Neuronal stem cell (in vitro differentiated cells): ENCODE results near the gene SP140.
"Not testable (repeated sequence)": the region's sequence is repeated elsewhere in the genome, so short reads cannot be mapped to it uniquely, and the experiment has no call there.

Experiments used
- DNase-seq: peaks from one replicate; pipeline ENCODE4 v3.0.0-alpha.2; 2013; ENCODE audit warnings: low spot score
- H2AFZ ChIP-seq: one replicate; pipeline ENCODE4 v1.6.1; 2013; ENCODE audit warnings: mild to moderate bottlenecking, low read length, inconsistent platforms
- H2AK5ac ChIP-seq: 2 replicates; pipeline ENCODE4 v1.6.1; 2013; ENCODE audit warnings: low read depth, mild to moderate bottlenecking, inconsistent platforms, low read length, moderate library complexity, mixed read lengths
- H2BK120ac ChIP-seq: 2 replicates; pipeline ENCODE4 v1.6.1; 2013; ENCODE audit warnings: low read depth, mild to moderate bottlenecking, inconsistent platforms, low read length, moderate library complexity, mixed read lengths
- H2BK12ac ChIP-seq: one replicate; pipeline ENCODE4 v1.6.1; 2013; ENCODE audit warnings: low read length, inconsistent platforms
- H2BK15ac ChIP-seq: 2 replicates; pipeline ENCODE4 v1.6.1; 2013; ENCODE audit warnings: mild to moderate bottlenecking, low read length, inconsistent platforms, mixed read lengths
- H2BK5ac ChIP-seq: one replicate; pipeline ENCODE4 v1.6.1; 2013; ENCODE audit warnings: inconsistent platforms, mild to moderate bottlenecking, low read length, moderate library complexity
- H3K14ac ChIP-seq: one replicate; pipeline ENCODE4 v1.6.1; 2013; ENCODE audit warnings: low read length, inconsistent platforms
- H3K18ac ChIP-seq: 2 replicates; pipeline ENCODE4 v1.6.1; 2013; ENCODE audit warnings: low read length, inconsistent platforms
- H3K23ac ChIP-seq: 2 replicates; pipeline ENCODE4 v1.6.1; 2013; ENCODE audit warnings: low read depth, mild to moderate bottlenecking, mixed read lengths, low read length, inconsistent platforms; ENCODE audit not compliant: poor library complexity
- H3K27ac ChIP-seq: replicated peaks from 3 replicates; pipeline ENCODE4 v1.5.1; 2013; ENCODE audit warnings: low read length, inconsistent platforms
- H3K27me3 ChIP-seq, 3 experiments: 2 replicates each; pipeline ENCODE4 v1.6.1; 2013; ENCODE audit warnings: low read length in 3 of 3, mild to moderate bottlenecking in 2 of 3, inconsistent platforms in 1 of 3, low read depth in 1 of 3, mixed read lengths in 1 of 3, moderate library complexity in 1 of 3; ENCODE audit not compliant: control insufficient read depth in 3 of 3, insufficient read depth in 3 of 3
- H3K36me3 ChIP-seq, 2 donors: replicated peaks in 1 of 2; 2 replicates each; pipeline ENCODE4 v1.6.1; 2013; ENCODE audit warnings: low read length in 2 of 2; ENCODE audit not compliant: control insufficient read depth in 2 of 2, insufficient read depth in 2 of 2
- H3K4ac ChIP-seq: 2 replicates; pipeline ENCODE4 v1.6.1; 2013; ENCODE audit warnings: inconsistent platforms, mild to moderate bottlenecking, low read length, moderate library complexity
- H3K4me1 ChIP-seq, 2 donors: 1 replicate in 1 of 2; 2 replicates in 1 of 2; pipeline ENCODE4 v1.6.1; 2013; ENCODE audit warnings: low read length in 2 of 2, low read depth in 1 of 2; ENCODE audit not compliant: control insufficient read depth in 2 of 2, insufficient read depth in 1 of 2
- H3K4me2 ChIP-seq: one replicate; pipeline ENCODE4 v1.6.1; 2013; ENCODE audit warnings: mild to moderate bottlenecking, low read length, inconsistent platforms; ENCODE audit not compliant: insufficient read depth, poor library complexity, severe bottlenecking
- H3K4me3 ChIP-seq, 2 donors: 2 replicates each; pipeline ENCODE4 v1.5.1; 2013; ENCODE audit warnings: low read length in 2 of 2, mild to moderate bottlenecking in 2 of 2, inconsistent platforms in 1 of 2, moderate library complexity in 1 of 2
- H3K79me1 ChIP-seq: one replicate; pipeline ENCODE4 v1.6.1; 2013; ENCODE audit warnings: low read depth, mild to moderate bottlenecking, inconsistent platforms, low read length, moderate library complexity
- H3K9ac ChIP-seq: one replicate; pipeline ENCODE4 v1.6.1; 2013; ENCODE audit warnings: mild to moderate bottlenecking, low read depth, low read length, inconsistent platforms; ENCODE audit not compliant: poor library complexity
- H3K9me3 ChIP-seq, 2 donors: replicated peaks in 1 of 2; 2 replicates each; pipeline versions ENCODE3 to v1.6.1; 2013; ENCODE audit warnings: low read length in 2 of 2, mild to moderate bottlenecking in 2 of 2, inconsistent platforms in 1 of 2, low read depth in 1 of 2, mixed read lengths in 1 of 2, moderate library complexity in 1 of 2; ENCODE audit not compliant: control insufficient read depth in 2 of 2, insufficient read depth in 1 of 2
- H4K8ac ChIP-seq: one replicate; pipeline ENCODE4 v1.6.1; 2013; ENCODE audit warnings: low read depth, mild to moderate bottlenecking, inconsistent platforms, low read length, moderate library complexity
- H4K91ac ChIP-seq: one replicate; pipeline ENCODE4 v1.6.1; 2013; ENCODE audit warnings: low read length, low read depth, mild to moderate bottlenecking, inconsistent platforms; ENCODE audit not compliant: poor library complexity
- WGBS, 2 donors: extraction: QIAGEN DNeasy Blood & Tissue Kit; methylation state at CpG; one replicate each; pipeline ENCODE4 v1.1.7; 2013; ENCODE audit warnings: missing lambda C conversion rate in 2 of 2, mixed read lengths in 1 of 2; ENCODE audit not compliant: insufficient read length in 2 of 2, insufficient replicate concordance in 1 of 2; ENCODE audit errors: extremely low coverage in 2 of 2; 5-methylcytosine and 5-hydroxymethylcytosine counted together

Gene SP140

GRCh38 chr2:230282936-230283335, 57.4 kb downstream of the SP140 start:
- no peak overlapping the region for H2BK15ac ChIP-seq
- H3K14ac ChIP-seq = no peak overlapping the region
- H2BK12ac ChIP-seq = no peak overlapping the region
- H3K4me1 ChIP-seq = no peaks in the 10 kb centered on the region
- DNase-seq = no peak
- no CpG with 5 or more reads among the region's 2 CpGs for WGBS, 2 donors
- no peak overlapping the region for H2BK5ac ChIP-seq
- no peak overlapping the region for H3K4me2 ChIP-seq
- H3K27ac ChIP-seq = no peak overlapping the region
- no peak overlapping the region for H3K4ac ChIP-seq
- no peaks in the 10 kb centered on the region for H3K79me1 ChIP-seq
- H4K8ac ChIP-seq = no peak overlapping the region
- no peak overlapping the region for H3K18ac ChIP-seq
- H3K23ac ChIP-seq = no peak overlapping the region
- no peak overlapping the region for H3K4me3 ChIP-seq
- no peaks in the 10 kb centered on the region for H3K9me3 ChIP-seq
- no peak overlapping the region for H4K91ac ChIP-seq
- H2BK120ac ChIP-seq = no peak overlapping the region
- no peak overlapping the region for H2AK5ac ChIP-seq
- no peaks in the 10 kb centered on the region for H3K27me3 ChIP-seq
- H3K9ac ChIP-seq = no peak overlapping the region
- no peaks in the 10 kb centered on the region for H3K36me3 ChIP-seq
- H2AFZ ChIP-seq = no peak overlapping the region

GRCh38 chr2:230286048-230286447, 60.5 kb downstream of the SP140 start:
- Histone ChIP-seq H2AK5ac (no peak overlapping the region), H3K9ac (no peak overlapping the region), H3K27me3 (no peaks in the 10 kb centered on the region), H3K79me1 (no peaks in the 10 kb centered on the region), H3K27ac (no peak overlapping the region), H3K4me2 (no peak overlapping the region), H4K91ac (no peak overlapping the region), H3K36me3 (no peaks in the 10 kb centered on the region), H2BK15ac (no peak overlapping the region), H2BK12ac (no peak overlapping the region), H4K8ac (no peak overlapping the region), H3K9me3 (no peaks in the 10 kb centered on the region), H2AFZ (no peak overlapping the region), H3K14ac (no peak overlapping the region), H3K4me3 (no peak overlapping the region), H3K23ac (no peak overlapping the region), H3K4ac (no peak overlapping the region), H2BK5ac (no peak overlapping the region), H3K4me1 (no peaks in the 10 kb centered on the region), H3K18ac (no peak overlapping the region), H2BK120ac (no peak overlapping the region)
- DNase-seq = no peak
- WGBS, 2 donors = no CpG with 5 or more reads among the region's 3 CpGs

GRCh38 chr2:230289311-230289710, 63.8 kb downstream of the SP140 start:
- H3K9ac ChIP-seq, H3K23ac ChIP-seq, H3K4ac ChIP-seq, H2BK120ac ChIP-seq, H3K4me1 ChIP-seq, H4K8ac ChIP-seq, H2AFZ ChIP-seq, H3K79me1 ChIP-seq, H2AK5ac ChIP-seq, H3K4me3 ChIP-seq, H2BK15ac ChIP-seq, H3K4me2 ChIP-seq, H3K18ac ChIP-seq, H3K27me3 ChIP-seq, H2BK12ac ChIP-seq, H3K36me3 ChIP-seq, H4K91ac ChIP-seq, H3K9me3 ChIP-seq, H2BK5ac ChIP-seq, H3K14ac ChIP-seq, H3K27ac ChIP-seq: not testable (repeated sequence)
- peak; percentile 4 for DNase-seq
- WGBS, 2 donors = no CpG with 5 or more reads among the region's 4 CpGs

GRCh38 chr2:230295192-230295591, 69.7 kb downstream of the SP140 start:
- Histone ChIP-seq H2BK12ac (no peak overlapping the region), H2BK120ac (no peak overlapping the region), H3K9me3 (no peaks in the 10 kb centered on the region), H4K91ac (no peak overlapping the region), H3K4me1 (no peaks in the 10 kb centered on the region), H3K4me3 (no peak overlapping the region), H3K4ac (no peak overlapping the region), H2AK5ac (no peak overlapping the region), H3K27ac (no peak overlapping the region), H3K23ac (no peak overlapping the region), H3K14ac (no peak overlapping the region), H4K8ac (no peak overlapping the region), H2BK15ac (no peak overlapping the region), H3K18ac (no peak overlapping the region), H3K36me3 (no peaks in the 10 kb centered on the region), H3K79me1 (no peaks in the 10 kb centered on the region), H3K4me2 (no peak overlapping the region), H2BK5ac (no peak overlapping the region), H3K9ac (no peak overlapping the region), H3K27me3 (peaks cover 0 to 3% (median 0%) of the 10 kb centered on the region in 3 experiments), H2AFZ (no peak overlapping the region)
- no CpG with 5 or more reads among the region's 6 CpGs for WGBS, 2 donors
- no peak for DNase-seq
